HTERT RPE-1 (cell line): ENCODE measurements around the gene ATXN2.
"Not testable (repeated sequence)": the region's sequence is repeated elsewhere in the genome, so short reads cannot be mapped to it uniquely, and the experiment has no call there.

ENCODE experiments used
- in situ Hi-C: fragments of 300-500 bp; cut with MboI; formaldehyde crosslinking; loops from 4 replicates; pipeline ENCODE4 v1.14.3; 2020; ENCODE audit warnings: low sequenced_read_pairs

Gene ATXN2

DNA sequence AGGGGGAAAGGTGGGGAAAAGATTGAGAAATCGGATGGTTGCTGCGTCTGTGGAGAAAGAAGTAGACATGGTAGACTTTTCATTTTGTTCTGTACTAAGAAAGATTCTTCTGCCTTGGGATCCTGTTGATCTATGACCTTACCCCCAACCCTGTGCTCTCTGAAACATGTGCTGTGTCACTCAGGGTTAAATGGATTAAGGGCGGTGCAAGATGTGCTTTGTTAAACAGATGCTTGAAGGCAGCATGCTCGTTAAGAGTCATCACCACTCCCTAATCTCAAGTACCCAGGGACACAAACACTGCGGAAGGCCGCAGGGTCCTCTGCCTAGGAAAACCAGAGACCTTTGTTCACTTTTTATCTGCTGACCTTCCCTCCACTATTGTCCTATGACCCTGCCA, 91.4 kb downstream of the ATXN2 start:
- in situ Hi-C loops = not testable (repeated sequence)

DNA sequence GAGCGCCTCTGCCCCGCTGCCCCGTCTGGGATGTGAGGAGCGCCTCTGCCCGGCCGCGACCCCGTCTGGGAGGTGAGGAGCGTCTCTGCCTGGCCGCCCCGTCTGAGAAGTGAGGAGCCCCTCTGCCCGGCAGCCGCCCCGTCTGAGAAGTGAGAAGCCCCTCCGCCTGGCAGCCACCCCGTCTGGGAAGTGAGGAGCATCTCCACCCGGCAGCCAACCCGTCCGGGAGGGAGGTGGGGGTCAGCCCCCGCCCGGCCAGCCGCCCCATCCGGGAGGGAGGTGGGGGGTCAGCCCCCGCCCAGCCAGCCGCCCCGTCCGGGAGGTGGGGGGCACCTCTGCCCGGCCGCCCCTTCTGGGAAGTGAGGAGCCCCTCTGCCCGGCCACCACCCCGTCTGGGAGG, 91.9 kb downstream of the ATXN2 start:
- in situ Hi-C loops = not testable (repeated sequence)

DNA sequence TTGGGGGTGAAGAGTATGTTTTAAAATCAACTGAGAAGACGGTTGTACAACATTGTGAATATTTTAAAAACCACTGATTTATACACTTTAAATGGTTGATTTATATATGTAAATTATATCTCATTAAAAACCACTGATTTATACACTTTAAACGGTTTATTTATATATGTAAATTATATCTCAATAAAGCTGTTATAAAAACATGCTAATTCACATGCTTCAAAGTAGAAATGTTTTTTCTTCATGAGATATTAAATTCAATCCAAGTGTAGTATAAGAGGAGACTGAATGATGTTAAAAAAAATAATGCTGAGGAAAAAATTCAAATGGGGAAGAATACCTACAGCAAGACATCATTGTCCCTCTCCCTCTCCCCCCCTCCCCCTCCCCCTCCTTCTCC, 92.9 kb downstream of the ATXN2 start:
- in situ Hi-C loops = no loop called here

- in situ Hi-C loops = no loop called here
These were observed 93.5 kb downstream of the ATXN2 start for GRCh38 chr12:111505601-111506036.

DNA sequence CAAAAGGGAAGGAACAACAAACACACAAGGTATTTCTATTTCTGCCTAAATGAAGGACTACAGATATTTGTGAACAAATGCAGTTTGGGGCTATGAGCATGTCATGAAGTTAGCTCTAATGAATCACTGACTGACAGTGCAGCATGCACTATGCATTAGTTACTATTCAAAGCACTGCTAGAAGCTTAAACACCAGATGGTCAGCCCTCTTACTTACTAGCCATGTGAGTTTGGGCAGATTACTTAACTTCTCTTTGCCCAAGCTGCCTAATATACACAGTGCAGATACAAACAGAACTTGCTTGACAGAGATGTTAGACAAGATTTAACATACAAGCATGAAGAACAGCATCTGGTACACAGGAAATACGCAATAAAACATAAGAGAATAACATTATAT, 96.0 kb downstream of the ATXN2 start:
- in situ Hi-C loops = no loop called here

DNA sequence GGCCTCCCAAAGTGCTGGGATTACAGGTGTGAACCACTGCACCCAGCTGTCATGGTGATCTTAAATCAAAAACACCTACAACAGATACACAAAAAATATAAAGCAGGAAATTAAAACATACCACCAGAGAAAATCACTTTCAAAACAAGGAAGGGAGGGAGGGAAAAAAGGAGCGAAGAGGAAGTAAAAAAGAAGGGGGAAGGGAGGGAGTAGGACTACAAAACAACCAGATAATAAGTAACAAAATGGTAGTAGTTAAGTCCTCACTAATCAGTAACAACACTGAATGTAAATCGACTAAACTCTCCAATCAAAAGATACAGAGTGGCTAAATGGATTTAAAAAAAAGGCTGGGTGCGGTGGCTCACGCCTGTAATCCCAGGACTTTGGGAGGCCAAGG, 104.4 kb downstream of the ATXN2 start:
- in situ Hi-C loops = no loop called here

DNA sequence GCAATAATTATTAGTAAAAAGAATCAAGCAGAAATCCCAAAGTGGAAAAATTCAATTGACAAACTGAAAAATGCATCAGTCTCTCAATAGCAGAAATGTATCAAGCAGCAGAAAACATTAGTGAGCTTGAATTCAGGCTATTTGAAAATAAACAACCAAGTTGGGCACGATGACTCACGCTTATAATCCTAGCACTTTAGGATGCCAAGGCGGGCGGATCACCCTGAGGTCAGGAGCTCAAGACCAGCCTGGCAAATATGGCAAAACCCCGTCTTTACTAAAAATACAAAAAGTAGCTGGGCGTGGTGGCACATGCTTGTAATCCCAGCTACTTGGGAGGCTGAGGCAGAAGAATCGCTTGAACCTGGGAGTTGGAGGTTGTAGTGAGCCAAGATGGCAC, 106.1 kb downstream of the ATXN2 start:
- in situ Hi-C loops = not testable (repeated sequence)

DNA sequence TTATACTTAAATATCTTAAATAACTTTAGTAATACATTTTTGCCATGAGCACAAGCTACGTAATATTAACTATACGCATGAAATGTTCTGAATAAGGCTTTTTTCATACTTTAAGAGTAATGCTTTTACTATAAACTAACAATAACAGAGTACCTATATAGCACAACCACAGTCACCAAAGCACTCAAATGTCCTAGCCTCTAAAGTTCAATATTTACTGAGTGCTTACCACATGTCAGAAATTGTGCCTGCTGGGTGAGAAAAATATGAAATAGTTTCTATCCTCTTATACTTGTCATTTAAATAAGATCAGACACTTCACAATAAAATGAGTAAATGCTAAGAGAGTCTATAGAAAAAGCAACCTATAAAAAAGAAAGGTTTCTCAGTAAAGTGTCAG, 110.3 kb downstream of the ATXN2 start:
- in situ Hi-C loops = no loop called here

GRCh38 chr12:111488271-111488670, 110.8 kb downstream of the ATXN2 start:
- in situ Hi-C loops = no loop called here

- in situ Hi-C loops = no loop called here
These were observed 116.7 kb downstream of the ATXN2 start for GRCh38 chr12:111482462-111482861.

GRCh38 chr12:111471236-111471635, 127.9 kb downstream of the ATXN2 start:
- in situ Hi-C loops = no loop called here

GRCh38 chr12:111469401-111469800, 129.7 kb downstream of the ATXN2 start:
- in situ Hi-C loops = no loop called here

GRCh38 chr12:111467857-111468241, 131.3 kb downstream of the ATXN2 start:
- in situ Hi-C loops = no loop called here

- in situ Hi-C loops = no loop called here
These were observed 131.8 kb downstream of the ATXN2 start for GRCh38 chr12:111467092-111467856.

DNA sequence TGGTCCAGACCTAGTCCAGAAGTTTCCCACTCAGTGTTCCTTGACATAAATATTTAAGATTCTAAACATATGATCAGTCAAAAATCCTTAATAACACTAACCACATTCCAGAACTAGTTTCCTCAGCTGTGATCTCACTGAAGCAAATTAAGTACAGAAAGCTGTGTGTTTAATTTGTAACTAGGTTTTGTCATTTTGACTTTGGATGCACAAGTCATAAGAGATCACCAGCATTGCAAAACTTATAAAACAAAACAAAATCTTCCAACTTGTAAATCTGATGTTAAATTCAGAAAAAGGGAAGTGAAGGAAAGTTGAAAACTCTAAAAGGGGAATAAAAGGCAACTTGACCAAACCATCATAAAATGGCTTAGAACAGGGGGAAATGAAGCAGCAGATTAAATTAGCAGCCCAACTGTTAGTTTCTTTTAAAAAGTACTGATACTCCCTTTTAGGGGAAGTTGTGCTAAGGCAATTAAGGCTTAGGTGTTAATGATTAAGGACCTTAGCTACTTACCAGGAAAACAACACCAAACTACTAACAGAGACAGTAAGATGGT, 136.8 kb downstream of the ATXN2 start:
- in situ Hi-C loops = no loop called here

GRCh38 chr12:111460111-111460510, 139.0 kb downstream of the ATXN2 start:
- in situ Hi-C loops = not testable (repeated sequence)

GRCh38 chr12:111458546-111459172, 140.5 kb downstream of the ATXN2 start:
- in situ Hi-C loops = no loop called here

GRCh38 chr12:111457577-111457976, 141.5 kb downstream of the ATXN2 start:
- in situ Hi-C loops = no loop called here

DNA sequence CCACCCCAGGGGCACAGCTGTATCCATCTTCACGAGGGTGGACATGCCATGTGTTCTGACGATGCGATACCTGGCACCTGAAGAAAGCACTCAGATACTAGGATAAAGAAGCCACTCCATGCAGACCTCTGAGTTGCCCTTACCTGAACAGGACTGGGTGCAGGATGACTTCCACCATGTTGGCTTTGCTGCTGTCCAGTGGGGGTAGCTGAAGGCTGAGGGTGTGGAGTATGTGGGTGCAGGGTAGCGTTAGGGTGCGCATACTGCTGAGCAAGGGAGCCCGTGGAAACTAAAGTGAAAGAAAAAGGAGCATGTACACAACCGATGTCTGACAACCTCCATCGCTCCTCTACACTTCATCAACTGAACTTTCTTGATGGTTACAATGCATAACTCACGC, 142.0 kb downstream of the ATXN2 start:
- in situ Hi-C loops = no loop called here

GRCh38 chr12:111455448-111456320, 143.4 kb downstream of the ATXN2 start:
- in situ Hi-C loops = no loop called here

DNA sequence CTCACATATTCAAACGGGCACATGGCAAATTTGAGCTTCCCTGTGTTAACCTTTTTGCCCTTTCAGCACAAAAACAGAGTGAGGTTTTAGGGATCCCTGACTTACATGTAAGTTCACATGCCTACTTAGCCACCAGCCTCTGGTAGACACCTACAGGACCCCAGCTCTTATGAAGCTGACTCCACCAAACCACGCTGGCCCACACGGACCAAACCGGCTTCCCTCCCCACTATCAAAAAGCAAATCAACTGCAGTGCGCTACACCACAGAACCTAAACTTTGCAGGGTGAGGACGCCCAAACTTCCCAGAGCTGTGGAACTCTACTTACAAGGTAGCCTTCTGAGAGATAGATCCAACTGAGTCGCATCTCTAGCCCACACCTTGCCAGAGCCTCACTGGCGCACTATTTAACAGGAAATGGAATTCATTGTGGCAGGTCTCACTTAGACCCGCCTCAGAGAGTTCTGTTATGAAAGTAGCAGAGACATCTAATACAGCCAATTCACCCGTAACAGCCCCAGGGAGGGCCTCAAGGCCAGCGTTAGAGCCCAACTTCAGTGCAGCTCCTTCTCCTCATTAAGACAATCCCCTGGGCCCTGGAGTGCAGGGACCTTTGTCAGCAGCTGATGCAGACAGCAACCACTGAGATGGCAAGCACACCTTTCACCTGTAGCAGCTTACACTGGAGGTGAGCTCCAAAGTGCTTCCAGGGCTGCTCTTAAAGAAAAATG, 144.2 kb downstream of the ATXN2 start:
- in situ Hi-C loops = no loop called here
